GM10266 (cell line): Measurements from ENCODE around the gene KIAA1671.

Experiments
- DNase-seq: peaks from one replicate; pipeline ENCODE4 v3.0.0; 2012; ENCODE audit errors: extremely low spot score
- CTCF ChIP-seq: IDR thresholded peaks from 2 replicates; pipeline ENCODE4 v1.5.1; 2012; ENCODE audit warnings: mild to moderate bottlenecking, low read depth; ENCODE audit not compliant: control insufficient read depth, insufficient read depth; ENCODE audit errors: missing control alignments

The KIAA1671 gene

GRCh38 chr22:25183949-25184619, 231.6 kb downstream of the KIAA1671 start:
- no peak for DNase-seq
- TF ChIP-seq CTCF: no peak

DNA sequence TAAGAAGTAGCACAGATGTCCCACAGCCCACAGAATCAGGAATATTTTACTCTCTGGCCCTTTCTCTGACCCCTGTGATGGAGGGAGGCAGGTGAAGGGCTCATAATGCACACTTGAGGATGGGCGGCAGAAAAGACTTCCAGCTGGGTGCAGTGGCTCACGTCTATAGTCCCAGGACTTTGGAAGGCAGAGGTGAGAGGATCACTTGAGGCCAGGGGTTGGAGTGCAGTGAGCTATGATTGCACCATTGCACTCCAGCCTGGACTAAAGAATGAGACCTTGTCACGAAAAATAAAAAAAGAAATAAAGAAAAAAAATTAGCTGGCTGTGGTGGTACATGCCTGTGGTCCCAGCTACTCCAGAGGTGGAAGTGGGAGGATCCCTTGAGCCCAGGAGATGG, 233.6 kb downstream of the KIAA1671 start:
- no peak for DNase-seq
- TF ChIP-seq CTCF: no peak

DNA sequence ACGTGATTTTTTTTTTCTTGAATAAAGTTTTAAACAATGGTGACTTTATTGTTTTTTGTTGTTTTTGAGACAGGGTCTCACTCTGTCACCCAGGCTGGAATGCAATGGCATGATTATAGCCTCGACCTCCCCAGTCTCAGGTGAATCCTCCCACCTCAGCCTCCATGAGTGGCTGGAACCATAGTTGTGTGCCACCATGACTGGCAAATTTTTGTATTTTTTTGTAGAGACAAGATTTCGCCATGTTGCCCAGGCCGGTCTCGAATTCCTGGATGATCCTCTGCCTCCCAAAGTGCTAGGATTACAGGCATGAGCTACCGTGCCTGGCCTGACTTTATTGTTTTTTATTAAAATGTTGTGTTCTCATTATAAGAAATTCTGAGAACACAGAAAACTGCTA, 235.0 kb downstream of the KIAA1671 start:
- DNase-seq: no peak
- no peak for TF ChIP-seq CTCF

DNA sequence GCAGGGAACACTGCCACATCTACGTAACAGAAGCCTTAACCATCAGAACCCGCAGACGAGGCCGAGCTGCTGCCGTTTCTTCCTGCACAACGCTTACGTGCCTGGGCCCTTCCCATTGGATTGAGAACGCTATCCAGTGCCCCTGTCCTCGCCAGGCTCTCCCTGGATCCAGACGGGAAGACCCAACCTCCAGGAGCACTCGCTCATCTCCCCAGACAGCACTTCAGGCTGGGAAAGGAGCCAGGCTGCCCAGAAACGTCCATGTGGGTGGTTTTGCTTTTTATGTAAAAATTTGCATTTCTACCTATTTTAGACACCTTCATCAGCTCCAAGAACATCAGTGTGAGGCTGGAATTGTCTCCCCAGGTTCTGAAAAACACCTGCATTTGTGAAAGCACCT, 239.9 kb downstream of the KIAA1671 start:
- DNase-seq: no peak
- TF ChIP-seq CTCF: no peak

DNA sequence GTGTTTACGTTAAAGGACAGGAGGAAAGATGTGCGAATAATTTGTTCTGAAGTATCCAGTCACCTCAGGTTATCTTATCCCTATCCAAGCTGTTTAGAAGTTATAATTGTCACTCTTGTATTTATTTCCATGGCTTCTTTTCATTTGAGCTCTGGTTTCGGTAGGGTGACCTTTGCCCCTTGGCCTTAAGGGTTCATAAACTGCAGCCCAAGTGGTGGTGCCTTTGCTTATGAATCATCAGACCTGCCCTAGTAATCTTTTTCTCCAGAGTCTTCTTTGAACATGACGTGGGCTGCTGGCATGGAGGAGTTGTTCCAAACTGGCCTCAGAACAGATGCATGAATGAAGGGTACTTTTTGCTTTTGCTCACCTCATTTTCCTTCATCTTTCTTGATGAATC, 240.6 kb downstream of the KIAA1671 start:
- no peak for TF ChIP-seq CTCF
- DNase-seq: no peak

DNA sequence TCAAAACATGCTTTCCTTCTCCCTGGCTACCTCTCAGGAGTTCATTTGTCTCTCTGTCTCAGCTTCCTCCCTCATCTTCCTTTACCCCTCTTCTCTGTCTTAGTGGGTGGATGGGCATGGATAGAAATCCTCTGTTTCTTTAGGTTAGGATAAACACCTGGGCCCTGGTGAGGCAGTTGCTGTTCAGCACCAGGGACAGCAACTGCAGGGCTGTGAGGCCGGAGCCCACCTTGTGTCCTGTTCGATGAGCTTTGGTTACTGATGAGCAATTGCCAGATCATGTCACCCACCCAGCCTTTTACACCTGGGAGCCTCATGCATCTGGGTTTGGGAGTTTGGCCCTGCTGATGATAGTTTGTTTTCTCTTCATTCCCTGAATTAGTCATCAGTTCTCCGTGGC, 241.0 kb downstream of the KIAA1671 start:
- no peak for DNase-seq
- no peak for TF ChIP-seq CTCF

DNA sequence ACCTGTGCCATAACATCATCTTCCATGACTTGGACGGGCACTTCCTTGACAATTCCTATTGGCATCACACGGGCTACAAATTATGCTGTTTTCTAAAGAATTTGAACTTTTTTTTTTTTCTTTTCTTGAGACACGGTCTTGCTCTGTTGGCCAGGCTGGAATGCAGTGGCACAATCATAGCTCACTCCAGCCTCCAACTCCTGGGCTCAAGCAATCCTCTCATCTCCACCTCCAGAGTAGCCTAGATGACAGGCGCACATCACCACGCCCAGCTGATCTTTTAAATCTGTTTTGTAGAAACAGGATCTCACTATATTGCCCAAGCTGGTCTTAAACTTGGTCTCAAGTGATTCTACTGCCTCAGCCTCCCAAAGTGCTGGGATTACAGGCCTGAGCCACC, 243.8 kb downstream of the KIAA1671 start:
- no peak for DNase-seq
- no peak for TF ChIP-seq CTCF
